ENCODE data around the gene ZNF581.

The ZNF581 gene

GRCh38 chr19:55674841-55675660, 31.6 kb downstream of the ZNF581 start, which contains the start of gene EPN1:
TSS of gene EPN1 (plus strand) at chr19:55675226. CDS start at chr19:55678628, 3,402 bp downstream.
- peak; percentile 96 for DNase-seq (ENCODE audit: low read depth)
- peak within 1 kb of the TSS; percentile 72 for H3K4me3 ChIP-seq (ENCODE audit: control insufficient read depth, low read depth, low read length)
- TF ChIP-seq CTCF (conservative IDR thresholded peaks at IDR 0.05; ENCODE audit: control insufficient read depth, insufficient read depth, low read depth, low read length): no peak

GRCh38 chr19:55675661-55676354, 32.4 kb downstream of the ZNF581 start:
- TF ChIP-seq CTCF (conservative IDR thresholded peaks at IDR 0.05; ENCODE audit: control insufficient read depth, insufficient read depth, low read depth, low read length): no peak
- peak overlapping the region; percentile 72 for H3K4me3 ChIP-seq (ENCODE audit: control insufficient read depth, low read depth, low read length)
- no peak for DNase-seq (ENCODE audit: low read depth)

GRCh38 chr19:55676383-55676782, 32.9 kb downstream of the ZNF581 start:
- peak; percentile 30 for TF ChIP-seq CTCF (conservative IDR thresholded peaks at IDR 0.05; ENCODE audit: control insufficient read depth, insufficient read depth, low read depth, low read length)
- peak overlapping the region; percentile 72 for H3K4me3 ChIP-seq (ENCODE audit: control insufficient read depth, low read depth, low read length)
- peak; percentile 37 for DNase-seq (ENCODE audit: low read depth)

- no peak overlapping the region for H3K4me3 ChIP-seq (ENCODE audit: control insufficient read depth, low read depth, low read length)
- no peak for TF ChIP-seq CTCF (conservative IDR thresholded peaks at IDR 0.05; ENCODE audit: control insufficient read depth, insufficient read depth, low read depth, low read length)
- no peak for DNase-seq (ENCODE audit: low read depth)
Measured at GRCh38 chr19:55676889-55677505, 33.5 kb downstream of the ZNF581 start.

GRCh38 chr19:55677572-55678028, 34.2 kb downstream of the ZNF581 start:
- H3K4me3 ChIP-seq (ENCODE audit: control insufficient read depth, low read depth, low read length): no peak overlapping the region
- no peak for TF ChIP-seq CTCF (conservative IDR thresholded peaks at IDR 0.05; ENCODE audit: control insufficient read depth, insufficient read depth, low read depth, low read length)

GRCh38 chr19:55678121-55678671, 34.7 kb downstream of the ZNF581 start:
- no peak overlapping the region for H3K4me3 ChIP-seq (ENCODE audit: control insufficient read depth, low read depth, low read length)
- DNase-seq (ENCODE audit: low read depth): no peak
- TF ChIP-seq CTCF (conservative IDR thresholded peaks at IDR 0.05; ENCODE audit: control insufficient read depth, insufficient read depth, low read depth, low read length): no peak

More at GRCh38 chr19:55677572-55678028, 34.2 kb downstream of the ZNF581 start:
- DNase-seq (ENCODE audit: low read depth): no peak
